ENCODE measurements around the gene PEX11B.
A peak's percentile ranks its signal among the peaks of the same experiment; 100 is the strongest.

PEX11B gene

DNA sequence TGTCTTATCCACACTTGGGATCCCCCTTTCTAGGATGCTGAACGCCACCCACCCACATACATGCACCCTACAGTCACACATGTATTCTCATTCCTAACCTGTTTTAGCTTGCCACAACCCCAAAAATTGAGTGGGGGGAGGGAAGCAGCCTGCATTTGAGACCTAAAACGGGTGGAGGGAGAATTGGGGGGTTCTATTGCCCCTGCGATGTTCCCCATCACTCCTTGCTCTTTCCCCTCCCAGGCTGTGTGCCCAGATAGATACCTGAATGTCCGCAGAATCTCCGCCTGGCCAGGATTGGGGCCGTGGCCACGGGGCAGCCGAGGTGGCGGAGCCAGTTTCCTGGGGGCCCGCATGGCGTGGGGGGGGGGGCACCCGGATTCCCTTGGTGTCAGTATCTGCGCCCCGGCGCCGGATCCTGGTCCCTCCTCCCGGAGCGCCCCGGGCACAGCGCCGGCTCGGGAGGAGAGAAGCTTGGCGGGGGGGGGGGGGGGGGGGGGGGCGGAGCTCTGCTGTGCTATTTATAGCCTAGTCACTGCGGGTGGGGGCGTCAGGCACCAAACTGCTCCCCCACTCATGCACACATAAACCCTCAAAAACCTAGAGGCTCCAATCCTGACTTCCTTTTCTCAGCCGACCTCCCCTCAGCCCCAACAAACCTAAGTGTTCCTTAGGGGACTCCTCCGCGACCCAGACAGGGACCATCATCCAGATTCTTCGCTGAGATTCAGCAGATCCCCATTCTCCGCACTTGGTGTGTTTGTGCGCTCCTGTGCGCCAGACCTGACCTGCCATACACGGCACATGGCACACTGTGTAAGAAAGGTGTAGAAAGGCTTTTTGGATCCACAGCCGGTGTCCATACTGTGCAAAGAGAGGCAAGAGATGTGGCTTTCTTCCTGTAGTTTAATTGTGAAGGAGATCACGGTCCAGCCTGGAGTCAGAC, 43.9 kb upstream of the PEX11B start:
- CTCF ChIA-PET = interaction anchor here (1.0 to 3.7 kb wide), 2 partner anchors 8 to 15 kb away, joined by 3 to 47 read pairs; no protein-coding TSS in a partner anchor
- Histone ChIP-seq H3K36me3 (ENCODE audit: control insufficient read depth in 4 of 4, insufficient read depth in 4 of 4, low read length in 3 of 4) (peaks cover 0 to 2% (median 0%) of the 10 kb centered on the region in 4 experiments), H3K4me1 (ENCODE audit: control extremely low read depth in 1 of 4, control insufficient read depth in 4 of 4, insufficient read depth in 4 of 4, low read length in 3 of 4) (peaks cover 38 to 68% (median 61%) of the 10 kb centered on the region in 4 experiments), H3K27ac (ENCODE audit: insufficient read depth in 1 of 2, low read depth in 1 of 2, low read length in 2 of 2, poor library complexity in 1 of 2, severe bottlenecking in 2 of 2) (no peak overlapping the region), H3K27me3 (replicated peaks in 2 of 5; ENCODE audit: control insufficient read depth in 4 of 5, insufficient read depth in 5 of 5, low read length in 4 of 5) (peaks cover 0 to 3% (median 0%) of the 10 kb centered on the region in 5 experiments), H3K9me3 (ENCODE audit: control extremely low read depth in 1 of 5, control insufficient read depth in 4 of 5, insufficient read depth in 2 of 5, low read depth in 1 of 5, low read length in 4 of 5) (peaks cover 0 to 2% (median 2%) of the 10 kb centered on the region in 5 experiments), H3K4me3 (ENCODE audit: control insufficient read depth in 1 of 7, extremely low read depth in 1 of 7, insufficient read depth in 4 of 7, low read depth in 2 of 7, low read length in 6 of 7) (peak overlapping the region in 6 of 7 experiments; percentile 73 to 95 (median 88))
- DNase-seq = peak in 2 of 3 donors; percentile 31 to 35
- POLR2A ChIA-PET = interaction anchor here (0.6 kb wide), 2 partner anchors 29 to 35 kb away, joined by 3 to 4 read pairs; partner anchors contain the start of gene RBM8A
- 12% methylated on average over 13 of the region's 36 CpGs for whole genome bisulfite sequencing (ENCODE audit: insufficient coverage)

DNA sequence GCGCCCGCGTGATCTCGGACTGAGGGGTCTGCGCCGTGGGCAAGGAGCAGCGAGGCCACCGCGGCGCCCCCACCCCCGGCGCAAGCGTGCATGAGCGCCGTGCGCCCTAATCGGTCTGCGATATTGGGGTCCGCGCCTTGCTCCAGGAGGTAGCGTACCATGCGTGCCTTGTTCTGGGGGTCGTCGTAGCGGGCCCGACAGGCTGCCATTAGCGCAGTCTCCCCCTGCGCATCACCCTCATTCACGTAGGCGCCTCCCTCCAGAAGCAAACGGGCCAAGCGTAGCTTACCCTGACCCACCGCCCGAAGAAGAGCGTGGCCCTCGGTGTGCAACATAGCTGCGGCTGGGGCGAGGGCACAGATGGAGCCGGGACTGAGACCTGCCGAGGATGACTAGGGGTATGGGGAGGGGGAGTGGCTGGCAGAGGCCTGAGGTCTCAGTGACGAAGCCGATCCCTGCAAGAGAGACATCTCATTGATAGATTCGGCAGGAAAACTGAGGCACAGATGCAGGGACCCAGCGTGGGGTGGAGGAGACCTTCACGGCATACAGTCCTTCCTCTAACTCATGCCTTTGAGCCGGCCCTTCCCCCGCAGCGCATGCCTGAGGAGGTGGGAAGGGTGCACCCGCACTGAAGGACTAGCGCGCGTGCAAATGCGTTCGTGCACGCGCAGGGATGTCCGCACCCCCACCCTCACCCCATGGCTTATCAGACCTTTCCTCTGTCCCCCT, 43.1 kb upstream of the PEX11B start:
- 0% methylated on average over 37 of the region's 57 CpGs for WGBS (ENCODE audit: insufficient coverage)
- no peaks in the 10 kb centered on the region for H3K9me3 ChIP-seq (ENCODE audit: control extremely low read depth in 1 of 5, control insufficient read depth in 4 of 5, insufficient read depth in 2 of 5, low read depth in 1 of 5, low read length in 4 of 5)
- H3K27me3 ChIP-seq (replicated peaks in 2 of 5; ENCODE audit: control insufficient read depth in 4 of 5, insufficient read depth in 5 of 5, low read length in 4 of 5) = peaks cover 0 to 3% (median 0%) of the 10 kb centered on the region in 5 experiments
- peak overlapping the region; percentile 71 to 95 (median 86) for H3K4me3 ChIP-seq (ENCODE audit: control insufficient read depth in 1 of 7, extremely low read depth in 1 of 7, insufficient read depth in 4 of 7, low read depth in 2 of 7, low read length in 6 of 7)
- DNase-seq = peak in 2 of 3 donors; percentile 17 to 46
- no peak overlapping the region for H3K27ac ChIP-seq (ENCODE audit: insufficient read depth in 1 of 2, low read depth in 1 of 2, low read length in 2 of 2, poor library complexity in 1 of 2, severe bottlenecking in 2 of 2)
- CTCF ChIA-PET = no interaction called here
- peaks cover 45 to 73% (median 68%) of the 10 kb centered on the region in 4 experiments for H3K4me1 ChIP-seq (ENCODE audit: control extremely low read depth in 1 of 4, control insufficient read depth in 4 of 4, insufficient read depth in 4 of 4, low read length in 3 of 4)
- POLR2A ChIA-PET = no interaction called here
- H3K36me3 ChIP-seq (ENCODE audit: control insufficient read depth in 4 of 4, insufficient read depth in 4 of 4, low read length in 3 of 4) = no peaks in the 10 kb centered on the region

DNA sequence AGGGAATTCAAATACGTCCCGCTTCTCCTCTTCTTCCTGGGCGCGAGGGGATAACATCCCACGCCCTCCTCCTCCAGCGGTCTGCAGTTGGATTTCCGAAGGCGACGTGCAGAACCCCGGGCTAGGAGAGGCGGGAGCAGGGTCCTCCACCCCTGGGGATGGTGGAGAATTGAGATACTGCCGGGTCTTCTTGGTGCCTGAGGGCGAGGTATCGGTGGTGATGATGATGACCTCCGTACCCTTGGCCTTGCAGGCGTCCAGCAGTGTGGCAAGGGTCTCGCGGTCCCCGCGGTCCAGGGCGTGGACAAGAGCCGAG, 42.5 kb upstream of the PEX11B start:
- peak overlapping the region; percentile 71 to 95 (median 86) for H3K4me3 ChIP-seq (ENCODE audit: control insufficient read depth in 1 of 7, extremely low read depth in 1 of 7, insufficient read depth in 4 of 7, low read depth in 2 of 7, low read length in 6 of 7)
- ChIA-PET CTCF (no interaction called here), POLR2A (no interaction called here)
- H3K4me1 ChIP-seq (ENCODE audit: control extremely low read depth in 1 of 4, control insufficient read depth in 4 of 4, insufficient read depth in 4 of 4, low read length in 3 of 4) = peaks cover 50 to 78% (median 73%) of the 10 kb centered on the region in 4 experiments
- peak overlapping the region in 1 of 2 experiments; percentile 61 for H3K27ac ChIP-seq (ENCODE audit: insufficient read depth in 1 of 2, low read depth in 1 of 2, low read length in 2 of 2, poor library complexity in 1 of 2, severe bottlenecking in 2 of 2)
- peaks cover 0 to 3% (median 0%) of the 10 kb centered on the region in 5 experiments for H3K27me3 ChIP-seq (replicated peaks in 2 of 5; ENCODE audit: control insufficient read depth in 4 of 5, insufficient read depth in 5 of 5, low read length in 4 of 5)
- no peaks in the 10 kb centered on the region for H3K9me3 ChIP-seq (ENCODE audit: control extremely low read depth in 1 of 5, control insufficient read depth in 4 of 5, insufficient read depth in 2 of 5, low read depth in 1 of 5, low read length in 4 of 5)
- WGBS (ENCODE audit: insufficient coverage) = 0% methylated on average over 5 of the region's 22 CpGs
- no peak for DNase-seq
- no peaks in the 10 kb centered on the region for H3K36me3 ChIP-seq (ENCODE audit: control insufficient read depth in 4 of 4, insufficient read depth in 4 of 4, low read length in 3 of 4)

DNA sequence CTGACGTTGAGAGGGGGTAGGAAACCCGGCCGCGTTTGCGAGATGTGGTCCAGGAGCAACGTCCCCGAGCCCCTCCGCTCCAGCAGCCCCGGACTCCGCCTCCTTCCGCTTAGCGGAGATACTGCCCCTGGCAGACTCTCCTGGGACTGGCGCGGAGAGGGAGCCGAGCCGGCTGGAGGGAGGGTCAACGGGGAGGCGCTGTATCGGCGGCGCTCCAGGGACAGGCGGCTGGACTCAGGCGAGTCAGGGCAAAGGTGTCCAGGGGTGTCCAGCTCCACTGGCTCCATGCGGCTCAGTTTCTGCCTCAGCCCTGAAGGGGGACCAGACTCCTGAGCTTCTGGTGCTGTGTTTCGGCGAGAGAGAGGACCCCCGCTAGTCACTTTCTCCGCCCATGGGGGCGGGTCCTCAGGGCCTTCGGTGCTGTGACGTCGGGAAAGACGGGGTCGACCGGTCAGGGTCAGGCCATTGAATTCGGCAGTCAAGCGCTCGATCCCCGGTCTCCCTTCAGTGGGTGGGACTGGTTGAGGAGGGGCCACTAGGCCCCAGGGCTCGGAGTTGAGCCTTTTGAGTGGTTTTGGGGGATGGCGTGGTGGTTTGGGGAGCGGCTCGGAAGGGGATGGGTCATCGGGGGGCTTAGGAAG, 42.1 kb upstream of the PEX11B start:
- peak; percentile 59 to 69 (median 66) for DNase-seq
- H3K4me1 ChIP-seq (ENCODE audit: control extremely low read depth in 1 of 4, control insufficient read depth in 4 of 4, insufficient read depth in 4 of 4, low read length in 3 of 4) = peaks cover 52 to 82% (median 78%) of the 10 kb centered on the region in 4 experiments
- CTCF ChIA-PET = no interaction called here

DNA sequence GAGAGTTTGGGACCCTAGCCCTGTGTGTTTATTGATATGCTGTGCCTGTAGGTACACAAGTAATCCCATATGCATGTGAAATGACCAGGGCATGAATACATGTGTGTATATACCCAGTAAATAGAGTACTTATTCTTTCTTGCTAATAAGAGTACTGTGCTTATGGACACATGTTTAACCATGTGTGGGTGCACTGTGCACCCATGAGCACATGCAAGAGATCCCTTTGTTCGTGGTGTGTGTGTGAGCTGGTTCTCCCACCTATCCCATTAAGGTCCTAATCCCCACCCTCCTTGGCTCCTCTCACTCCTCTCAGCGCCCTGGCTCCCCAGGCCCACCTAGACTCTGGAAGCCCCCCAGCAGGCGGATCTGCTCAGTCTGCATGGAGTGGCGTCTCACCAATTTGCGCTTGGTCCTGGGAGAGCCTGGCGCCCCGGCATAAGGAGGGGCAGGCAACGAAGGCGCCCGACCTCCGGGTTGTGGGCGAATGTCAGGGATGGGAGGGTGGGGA, 41.5 kb upstream of the PEX11B start:
- CTCF ChIA-PET = interaction anchor here (0.8 to 1.0 kb wide), 2 partner anchors 9 to 102 kb away, joined by 3 read pairs; partner anchors contain the start of gene PIAS3

More for the DNA sequence above, 42.1 kb upstream of the PEX11B start:
- H3K27ac ChIP-seq (ENCODE audit: insufficient read depth in 1 of 2, low read depth in 1 of 2, low read length in 2 of 2, poor library complexity in 1 of 2, severe bottlenecking in 2 of 2) = peak overlapping the region; percentile 15 to 61
- H3K9me3 ChIP-seq (ENCODE audit: control extremely low read depth in 1 of 5, control insufficient read depth in 4 of 5, insufficient read depth in 2 of 5, low read depth in 1 of 5, low read length in 4 of 5) = no peaks in the 10 kb centered on the region
- H3K36me3 ChIP-seq (ENCODE audit: control insufficient read depth in 4 of 4, insufficient read depth in 4 of 4, low read length in 3 of 4) = no peaks in the 10 kb centered on the region
- 0% methylated on average over 35 of the region's 44 CpGs for WGBS (ENCODE audit: insufficient coverage)
- peaks cover 0 to 3% (median 0%) of the 10 kb centered on the region in 5 experiments for H3K27me3 ChIP-seq (replicated peaks in 2 of 5; ENCODE audit: control insufficient read depth in 4 of 5, insufficient read depth in 5 of 5, low read length in 4 of 5)
- H3K4me3 ChIP-seq (ENCODE audit: control insufficient read depth in 1 of 7, extremely low read depth in 1 of 7, insufficient read depth in 4 of 7, low read depth in 2 of 7, low read length in 6 of 7) = peak overlapping the region; percentile 71 to 95 (median 86)
- POLR2A ChIA-PET = no interaction called here

DNA sequence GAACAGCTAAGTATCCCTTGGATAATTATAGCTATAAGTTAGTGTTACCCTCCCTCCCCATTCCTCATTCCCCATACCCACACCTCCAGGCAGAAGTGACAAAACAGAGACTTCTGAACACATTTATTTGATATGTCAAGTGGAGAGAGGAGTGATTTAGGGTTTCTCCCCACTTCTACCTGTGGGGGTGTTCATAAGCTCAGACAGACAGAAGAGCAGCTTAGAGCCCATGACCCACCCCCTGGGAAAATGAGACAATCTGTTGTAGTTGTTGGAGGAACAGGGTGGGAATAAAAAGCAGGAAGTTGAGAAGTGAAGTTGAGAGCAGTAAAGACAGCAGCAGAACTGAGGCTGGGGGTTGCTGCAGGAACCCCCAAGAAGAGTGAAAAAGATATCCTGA, 40.8 kb upstream of the PEX11B start:
- H3K4me1 ChIP-seq (ENCODE audit: control extremely low read depth in 1 of 4, control insufficient read depth in 4 of 4, insufficient read depth in 4 of 4, low read length in 3 of 4) = peaks cover 45 to 87% (median 76%) of the 10 kb centered on the region in 4 experiments
- no peaks in the 10 kb centered on the region for H3K9me3 ChIP-seq (ENCODE audit: control extremely low read depth in 1 of 5, control insufficient read depth in 4 of 5, insufficient read depth in 2 of 5, low read depth in 1 of 5, low read length in 4 of 5)
- peaks cover 0 to 3% (median 0%) of the 10 kb centered on the region in 5 experiments for H3K27me3 ChIP-seq (replicated peaks in 2 of 5; ENCODE audit: control insufficient read depth in 4 of 5, insufficient read depth in 5 of 5, low read length in 4 of 5)
- CTCF ChIA-PET = interaction anchor here (0.8 to 1.4 kb wide), 3 partner anchors 10 to 133 kb away, joined by 3 read pairs; partner anchors contain the start of gene PIAS3
- H3K36me3 ChIP-seq (ENCODE audit: control insufficient read depth in 4 of 4, insufficient read depth in 4 of 4, low read length in 3 of 4) = peaks cover 0 to 6% (median 0%) of the 10 kb centered on the region in 4 experiments
- no peak for DNase-seq
- POLR2A ChIA-PET = interaction anchor here (1.5 kb wide), 1 partner anchor 32 kb away, joined by 3 read pairs; the partner anchor contains the start of gene RBM8A
- no peak overlapping the region for H3K4me3 ChIP-seq (ENCODE audit: control insufficient read depth in 1 of 7, extremely low read depth in 1 of 7, insufficient read depth in 4 of 7, low read depth in 2 of 7, low read length in 6 of 7)
- H3K27ac ChIP-seq (ENCODE audit: insufficient read depth in 1 of 2, low read depth in 1 of 2, low read length in 2 of 2, poor library complexity in 1 of 2, severe bottlenecking in 2 of 2) = no peak overlapping the region

More for the DNA sequence above, 41.5 kb upstream of the PEX11B start:
- Histone ChIP-seq H3K27me3 (replicated peaks in 2 of 5; ENCODE audit: control insufficient read depth in 4 of 5, insufficient read depth in 5 of 5, low read length in 4 of 5) (peaks cover 0 to 3% (median 0%) of the 10 kb centered on the region in 5 experiments), H3K9me3 (ENCODE audit: control extremely low read depth in 1 of 5, control insufficient read depth in 4 of 5, insufficient read depth in 2 of 5, low read depth in 1 of 5, low read length in 4 of 5) (no peaks in the 10 kb centered on the region), H3K27ac (ENCODE audit: insufficient read depth in 1 of 2, low read depth in 1 of 2, low read length in 2 of 2, poor library complexity in 1 of 2, severe bottlenecking in 2 of 2) (no peak overlapping the region), H3K36me3 (ENCODE audit: control insufficient read depth in 4 of 4, insufficient read depth in 4 of 4, low read length in 3 of 4) (peaks cover 0 to 3% (median 0%) of the 10 kb centered on the region in 4 experiments), H3K4me3 (ENCODE audit: control insufficient read depth in 1 of 7, extremely low read depth in 1 of 7, insufficient read depth in 4 of 7, low read depth in 2 of 7, low read length in 6 of 7) (peak overlapping the region; percentile 71 to 95 (median 86)), H3K4me1 (ENCODE audit: control extremely low read depth in 1 of 4, control insufficient read depth in 4 of 4, insufficient read depth in 4 of 4, low read length in 3 of 4) (peaks cover 46 to 83% (median 77%) of the 10 kb centered on the region in 4 experiments)
- 8% methylated on average over 4 of the region's 12 CpGs for WGBS (ENCODE audit: insufficient coverage)
- POLR2A ChIA-PET = interaction anchor here (1.5 kb wide), 1 partner anchor 32 kb away, joined by 3 read pairs; the partner anchor contains the start of gene RBM8A
- no peak for DNase-seq

Data from common myeloid progenitor, CD34-positive (primary cell).